H1 (cell line): Measurements from ENCODE around the gene ZNF44. TPM values are rescaled to one million over a fixed set of nuclear protein-coding genes. Genes with fewer than 3 reads are reported as not detected.

Source experiments
- CTCF ChIA-PET: fragments of 300-600 bp; sonication (Branson Sonifier 250); formaldehyde crosslinking; loops from one replicate; lab custom pipeline; 2021; ENCODE audit not compliant: partially characterized antibody; lab: Charles Lee
- POLR2A ChIA-PET: fragments of 300-600 bp; sonication (Branson Sonifier 250); formaldehyde crosslinking; loops from one replicate; lab custom pipeline; 2021; ENCODE audit warnings: inconsistent platforms; ENCODE audit not compliant: partially characterized antibody; lab: Charles Lee
- DNase-seq, 2 experiments: peaks; one replicate each; pipeline versions ENCODE4 v3.0.0 to v3.0.0-alpha.2; 2010 to 2022; ENCODE audit warnings: low spot score in 2 of 2, low read depth in 1 of 2, mixed read lengths in 1 of 2
- FAIRE-seq: peaks from 2 replicates; lab custom pipeline; 2011; peaks lifted over from hg19 to GRCh38; lab: Jason Lieb, UNC
- H2AFZ ChIP-seq: 2 replicates; pipeline ENCODE4 v1.8.1; 2012; ENCODE audit warnings: low read length, inconsistent platforms
- H2AK5ac ChIP-seq: 2 replicates; pipeline ENCODE4 v1.6.1; 2013; ENCODE audit warnings: low read depth, low read length
- H2BK120ac ChIP-seq: replicated peaks from 2 replicates; pipeline ENCODE3; 2013; ENCODE audit warnings: low read depth, low read length, inconsistent platforms
- H2BK12ac ChIP-seq: 2 replicates; pipeline ENCODE4 v1.6.1; 2013; ENCODE audit warnings: low read depth, low read length
- H2BK15ac ChIP-seq: 2 replicates; pipeline ENCODE4 v1.6.1; 2013; ENCODE audit warnings: low read length
- H2BK20ac ChIP-seq: 2 replicates; pipeline ENCODE4 v1.6.1; 2013; ENCODE audit warnings: low read length
- H2BK5ac ChIP-seq: 2 replicates; pipeline ENCODE4 v1.6.1; 2013; ENCODE audit warnings: low read depth, low read length
- H3K14ac ChIP-seq: 2 replicates; pipeline ENCODE4 v1.6.1; 2013; ENCODE audit warnings: inconsistent platforms; ENCODE audit not compliant: insufficient read length
- H3K18ac ChIP-seq: 2 replicates; pipeline ENCODE4 v1.6.1; 2013; ENCODE audit warnings: low read length; ENCODE audit errors: extremely low read depth
- H3K23ac ChIP-seq: 2 replicates; pipeline ENCODE4 v1.6.1; 2013; ENCODE audit warnings: inconsistent platforms; ENCODE audit not compliant: insufficient read length
- H3K23me2 ChIP-seq: 2 replicates; pipeline ENCODE4 v1.6.1; 2013; ENCODE audit warnings: low read depth, low read length
- H3K27ac ChIP-seq: 2 replicates; pipeline ENCODE4 v1.6.1; 2011; ENCODE audit warnings: low read depth, low read length, inconsistent platforms
- H3K27me3 ChIP-seq, 4 experiments: replicated peaks in 1 of 4; 1 replicate in 1 of 4; 2 replicates in 3 of 4; pipeline versions ENCODE4 v1.6.1 to v1.8.1; 2011 to 2013; ENCODE audit warnings: low read length in 3 of 4, mild to moderate bottlenecking in 3 of 4, inconsistent platforms in 2 of 4, mixed read lengths in 2 of 4, moderate library complexity in 1 of 4; ENCODE audit not compliant: control insufficient read depth in 3 of 4, insufficient read depth in 3 of 4; ENCODE audit errors: extremely low read depth in 1 of 4
- H3K36me3 ChIP-seq, 4 experiments: 2 replicates each; pipeline versions ENCODE4 v1.6.1 to v1.8.1; 2011 to 2013; ENCODE audit warnings: mild to moderate bottlenecking in 4 of 4, low read length in 3 of 4, moderate library complexity in 2 of 4, control low read depth in 1 of 4, inconsistent platforms in 1 of 4; ENCODE audit not compliant: insufficient read depth in 4 of 4, control insufficient read depth in 2 of 4
- H3K4ac ChIP-seq: replicated peaks from 2 replicates; pipeline ENCODE3; 2013; ENCODE audit warnings: low read length, low read depth, mixed read lengths, inconsistent platforms; ENCODE audit not compliant: insufficient read length
- H3K4me1 ChIP-seq, 4 experiments: replicated peaks in 1 of 4; 1 replicate in 1 of 4; 2 replicates in 3 of 4; pipeline versions ENCODE4 v1.6.1 to v1.8.1; 2011 to 2013; ENCODE audit warnings: low read length in 3 of 4, inconsistent platforms in 2 of 4, mixed read lengths in 1 of 4; ENCODE audit not compliant: insufficient read depth in 4 of 4, control insufficient read depth in 3 of 4
- H3K4me2 ChIP-seq, 2 experiments: 2 replicates each; pipeline versions ENCODE4 v1.6.1 to v1.8.1; 2011 to 2013; ENCODE audit warnings: low read depth in 2 of 2, low read length in 2 of 2, control low read depth in 1 of 2, inconsistent platforms in 1 of 2, mild to moderate bottlenecking in 1 of 2; ENCODE audit not compliant: insufficient read depth in 1 of 2
- H3K4me3 ChIP-seq, 4 experiments: fragments of 200-600, 300-600 bp in 1 of 4; sonication (generic), shearing (Covaris generic), sonication (Bioruptor Twin) in 1 of 4; 2 replicates each; pipeline versions ENCODE4 v1.5.1 to v1.8.1; 2011 to 2016; ENCODE audit warnings: low read length in 4 of 4, low read depth in 3 of 4, control low read depth in 2 of 4, inconsistent platforms in 2 of 4, mild to moderate bottlenecking in 2 of 4, mixed read lengths in 1 of 4, moderate library complexity in 1 of 4; ENCODE audit not compliant: insufficient read depth in 2 of 4; ENCODE audit errors: extremely low read depth in 1 of 4
- H3K56ac ChIP-seq: replicated peaks from 2 replicates; pipeline ENCODE3; 2013; ENCODE audit warnings: low read depth, mild to moderate bottlenecking, mixed read lengths, low read length, inconsistent platforms; ENCODE audit not compliant: insufficient read length
- H3K79me1 ChIP-seq: 2 replicates; pipeline ENCODE4 v1.6.1; 2013; ENCODE audit warnings: low read depth, low read length, control low read depth
- H3K79me2 ChIP-seq, 2 experiments: 2 replicates each; pipeline versions ENCODE4 v1.6.1 to v1.8.1; 2012 to 2013; ENCODE audit warnings: low read length in 2 of 2, mild to moderate bottlenecking in 2 of 2, inconsistent platforms in 1 of 2; ENCODE audit not compliant: insufficient read depth in 2 of 2, control insufficient read depth in 1 of 2
- H3K9ac ChIP-seq, 4 experiments: replicated peaks in 1 of 4; 1 replicate in 1 of 4; 2 replicates in 3 of 4; pipeline versions ENCODE4 v1.6.1 to v1.8.1; 2011 to 2013; ENCODE audit warnings: low read depth in 3 of 4, low read length in 3 of 4, control low read depth in 2 of 4, mild to moderate bottlenecking in 2 of 4, moderate library complexity in 2 of 4, inconsistent platforms in 1 of 4; ENCODE audit errors: extremely low read depth in 1 of 4
- H3K9me3 ChIP-seq, 2 experiments: 2 replicates each; pipeline versions ENCODE4 v1.6.1 to v1.8.1; 2012 to 2013; ENCODE audit warnings: mild to moderate bottlenecking in 2 of 2, moderate library complexity in 2 of 2, control low read depth in 1 of 2, inconsistent platforms in 1 of 2, low read depth in 1 of 2, low read length in 1 of 2, mixed read lengths in 1 of 2; ENCODE audit not compliant: insufficient read depth in 2 of 2
- H4K20me1 ChIP-seq, 2 experiments: replicated peaks in 1 of 2; 2 replicates each; pipeline versions ENCODE3 to v1.8.1; 2011 to 2013; ENCODE audit warnings: inconsistent platforms in 2 of 2, low read length in 2 of 2, mild to moderate bottlenecking in 1 of 2; ENCODE audit not compliant: insufficient read depth in 2 of 2, control insufficient read depth in 1 of 2
- H4K5ac ChIP-seq: 2 replicates; pipeline ENCODE4 v1.6.1; 2013; ENCODE audit warnings: low read length, low read depth, mixed read lengths, inconsistent platforms; ENCODE audit not compliant: insufficient read length
- H4K8ac ChIP-seq: 2 replicates; pipeline ENCODE4 v1.8.0; 2013; ENCODE audit warnings: mild to moderate bottlenecking, moderate library complexity, low read length, inconsistent platforms; ENCODE audit not compliant: insufficient read depth; ENCODE audit errors: extremely low read depth
- H4K91ac ChIP-seq: replicated peaks from 2 replicates; pipeline ENCODE3; 2013; ENCODE audit warnings: low read length, mixed read lengths, inconsistent platforms; ENCODE audit not compliant: insufficient read length
- ATF3 ChIP-seq: IDR thresholded peaks from 2 replicates; pipeline ENCODE4 v1.6.1; 2011; ENCODE audit warnings: low read depth, mild to moderate bottlenecking, low read length; ENCODE audit not compliant: insufficient read depth
- BCL11A ChIP-seq, 2 experiments: IDR thresholded peaks; one replicate each; pipeline ENCODE4 v1.6.1; 2011; ENCODE audit warnings: low read depth in 2 of 2, low read length in 2 of 2, mild to moderate bottlenecking in 2 of 2
- EGR1 ChIP-seq: IDR thresholded peaks from 2 replicates; pipeline ENCODE4 v1.6.1; 2011; ENCODE audit warnings: low read depth, low read length, borderline replicate concordance
- EZH2 ChIP-seq: fragments of 200-600 bp; sonication (generic); IDR thresholded peaks from 2 replicates; pipeline ENCODE4 v1.7.1; 2012; ENCODE audit warnings: low read depth, mild to moderate bottlenecking, moderate library complexity, low read length, inconsistent platforms; ENCODE audit not compliant: severe bottlenecking
- HDAC6 ChIP-seq: IDR thresholded peaks from one replicate; pipeline ENCODE4 v1.7.1; 2012; ENCODE audit warnings: low read depth, mild to moderate bottlenecking, inconsistent platforms, low read length, moderate library complexity
- JUND ChIP-seq: IDR thresholded peaks from 2 replicates; pipeline ENCODE4 v1.6.1; 2011; ENCODE audit warnings: mild to moderate bottlenecking, improper control_type of control experiment, low read length
- KDM1A ChIP-seq: fragments of 200-600, 300-600 bp; sonication (generic); IDR thresholded peaks from 2 replicates; pipeline ENCODE4 v1.7.1; 2016; ENCODE audit warnings: mild to moderate bottlenecking, low read length, borderline replicate concordance
- KDM4A ChIP-seq: IDR thresholded peaks from one replicate; pipeline ENCODE4 v1.7.1; 2012; ENCODE audit warnings: low read depth, mild to moderate bottlenecking, moderate library complexity, low read length, inconsistent platforms; ENCODE audit not compliant: severe bottlenecking
- MAFK ChIP-seq: IDR thresholded peaks from 2 replicates; pipeline ENCODE4 v1.6.1; 2012; ENCODE audit warnings: low read depth, mild to moderate bottlenecking, improper control_type of control experiment, low read length
- RAD21 ChIP-seq, 2 experiments: IDR thresholded peaks in 1 of 2; conservative IDR thresholded peaks in 1 of 2; 2 replicates each; pipeline ENCODE4 v1.6.1; 2011; ENCODE audit warnings: low read depth in 2 of 2, low read length in 2 of 2, improper control_type of control experiment in 1 of 2, inconsistent platforms in 1 of 2, mild to moderate bottlenecking in 1 of 2, moderate library complexity in 1 of 2
- TBP ChIP-seq: IDR thresholded peaks from 2 replicates; pipeline ENCODE4 v1.6.1; 2011; ENCODE audit warnings: low read depth, low read length, improper control_type of control experiment
- TEAD4 ChIP-seq: IDR thresholded peaks from 2 replicates; pipeline ENCODE4 v1.6.1; 2012; ENCODE audit warnings: low read depth, low read length, inconsistent platforms, mixed read lengths
- WGBS, 2 experiments: shearing (Covaris generic) in 1 of 2; methylation state at CpG; one replicate each; pipeline versions ENCODE4 v1.1.6 to v1.1.7; 2013 to 2015; ENCODE audit warnings: low lambda C conversion rate in 2 of 2, mixed read lengths in 2 of 2, inconsistent platforms in 1 of 2, low coverage in 1 of 2, missing lambda C conversion rate in 1 of 2; ENCODE audit not compliant: insufficient replicate concordance in 2 of 2, insufficient coverage in 1 of 2, insufficient read length in 1 of 2; ENCODE audit errors: extremely low coverage in 1 of 2, missing lambda C conversion rate in 1 of 2; 5-methylcytosine and 5-hydroxymethylcytosine counted together
- polyA plus RNA-seq, 7 experiments: library from polyadenylated mRNA; depleted of rRNA in 3 of 7; stranded (reverse) in 5 of 7; unstranded in 2 of 7; fragments of >200 nt in 5 of 7; fragments of 200-250 nt in 2 of 7; gene quantifications; 1 replicate in 5 of 7; 2 replicates in 1 of 7; 4 replicates in 1 of 7; pipeline versions ENCODE4 v1.2.1 to v1.2.3, GENCODE V29; 2011 to 2013; ENCODE audit warnings: missing spikeins in 2 of 7, mixed read lengths in 2 of 7
- total RNA-seq: library from RNA; stranded (reverse); fragmentation: NEBNext Ultra II Directional; extraction: Animal tissue kit (Norgen Biotek cat#: 25700); gene quantifications from 2 replicates; pipeline ENCODE4 v1.2.1, GENCODE V29; 2021

ZNF44 gene
- total and polyA plus RNA-seq, 2 of the 8 experiments (the other 6 are each of a cell fraction or from before 2014, with no cell fraction given): 1.3 to 2.8 TPM

GRCh38 chr19:12295191-12295590 lies 508 bp upstream of the ZNF44 start:
- Histone ChIP-seq H3K23ac (no peak overlapping the region), H3K27me3 (peaks cover 0 to 2% (median 0%) of the 10 kb centered on the region in 4 experiments; a peak in 2 of 7 replicates), H3K9ac (peak overlapping the region in 3 of 4 experiments; percentile 70 to 86 (median 80); a peak in 3 of 7 replicates), H4K8ac (peak overlapping the region; percentile 95; the same call in 1 of the 2 replicates), H3K4ac (no peak overlapping the region), H3K79me2 (peaks cover 0 to 7% of the 10 kb centered on the region in 2 experiments; a peak in 1 of 4 replicates), H3K4me3 (peak overlapping the region; percentile 81 to 92 (median 87)), H2BK5ac (peak overlapping the region; percentile 73), H2BK12ac (peak overlapping the region; percentile 35; the same call in 1 of the 2 replicates), H2BK15ac (peak overlapping the region; percentile 72; the same call in 1 of the 2 replicates), H3K18ac (peak overlapping the region; percentile 93), H4K91ac (peak overlapping the region; percentile 89), H4K20me1 (no peaks in the 10 kb centered on the region), H3K23me2 (peaks cover 7% of the 10 kb centered on the region; the same call in 1 of the 2 replicates), H3K9me3 (no peaks in the 10 kb centered on the region), H3K4me2 (peak overlapping the region; percentile 88 to 97), H3K56ac (peak overlapping the region; percentile 16), H3K4me1 (no peaks in the 10 kb centered on the region), H2AK5ac (no peak overlapping the region), H3K14ac (no peak overlapping the region), H4K5ac (peak overlapping the region; percentile 76), H2BK20ac (no peak overlapping the region), H3K79me1 (no peaks in the 10 kb centered on the region; the same call in 1 of the 2 replicates), H3K27ac (no peak overlapping the region), H2AFZ (peak overlapping the region; percentile 92; the same call in 1 of the 2 replicates), H3K36me3 (no peaks in the 10 kb centered on the region), H2BK120ac (no peak overlapping the region)
- DNase-seq (no peak), FAIRE-seq (no peak)
- ChIA-PET CTCF (interaction anchor here (2.8 kb wide), 1 partner anchor 38 kb away, joined by 5 read pairs; the partner anchor contains the start of gene ZNF563), POLR2A (interaction anchor here (0.7 to 2.7 kb wide), 5 partner anchors 12 to 635 kb away, joined by 3 to 9 read pairs (median 5); partner anchors contain the start of genes ZNF442 and ZNF563)
- TF ChIP-seq ATF3 (no peak), EZH2 (no peak), KDM4A (no peak), TBP (no peak), MAFK (no peak), RAD21 (IDR thresholded peaks at IDR 0.05 in 1 of 2, conservative IDR thresholded peaks at IDR 0.05 in 1 of 2; ENCODE audit: low read depth in 2 of 2, low read length in 2 of 2) (no peak), JUND (no peak), TEAD4 (no peak), KDM1A (no peak), BCL11A (IDR thresholded peaks at IDR 0.05; ENCODE audit: low read depth in 2 of 2, low read length in 2 of 2) (no peak), HDAC6 (no peak), EGR1 (no peak)
- WGBS, 2 experiments: 62% methylated on average over 10 of the region's 11 CpGs; no CpG with 5 or more reads in 1 of the 2 experiments
